Measurements from ENCODE around the gene CAPN5.

Gene CAPN5

DNA sequence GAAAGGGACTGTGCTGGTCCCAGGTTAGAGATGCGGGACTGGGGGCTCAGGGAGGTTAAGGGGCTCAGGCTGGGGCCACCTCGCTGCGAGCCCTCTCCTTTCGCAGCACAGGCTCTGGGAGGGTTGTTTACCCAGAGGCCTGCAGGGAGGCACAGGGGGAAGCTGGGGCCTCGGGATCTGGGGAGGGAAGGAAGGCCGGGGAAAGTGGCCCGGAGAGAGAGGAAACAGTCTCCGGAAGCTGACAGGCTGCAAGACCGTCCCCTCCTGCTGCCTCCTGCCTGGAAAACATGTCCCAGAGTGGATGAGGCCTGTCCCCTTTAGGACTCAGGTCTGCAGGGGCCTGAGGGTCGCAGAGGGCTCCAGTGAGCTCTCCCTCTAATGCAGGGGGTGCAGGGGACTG lies 106.7 kb downstream of the CAPN5 start:
- no peak for DNase-seq (ENCODE audit: low spot score)

DNA sequence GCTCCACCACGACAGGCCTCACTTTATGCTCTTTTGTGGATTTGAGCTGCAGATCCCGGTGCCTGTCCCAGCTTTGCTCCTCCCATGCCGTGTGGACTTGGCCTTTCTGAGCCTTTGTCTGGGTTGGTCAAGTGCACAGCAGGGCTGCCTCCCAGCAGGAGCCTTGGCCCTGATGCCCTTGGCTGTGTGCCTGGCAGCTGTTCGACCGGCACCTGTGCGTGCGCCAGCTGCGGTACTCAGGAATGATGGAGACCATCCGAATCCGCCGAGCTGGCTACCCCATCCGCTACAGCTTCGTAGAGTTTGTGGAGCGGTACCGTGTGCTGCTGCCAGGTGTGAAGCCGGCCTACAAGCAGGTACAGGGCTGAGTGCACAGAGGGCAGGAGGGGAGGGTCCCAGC lies 107.8 kb downstream of the CAPN5 start:
- DNase-seq (ENCODE audit: low spot score): no peak

DNA sequence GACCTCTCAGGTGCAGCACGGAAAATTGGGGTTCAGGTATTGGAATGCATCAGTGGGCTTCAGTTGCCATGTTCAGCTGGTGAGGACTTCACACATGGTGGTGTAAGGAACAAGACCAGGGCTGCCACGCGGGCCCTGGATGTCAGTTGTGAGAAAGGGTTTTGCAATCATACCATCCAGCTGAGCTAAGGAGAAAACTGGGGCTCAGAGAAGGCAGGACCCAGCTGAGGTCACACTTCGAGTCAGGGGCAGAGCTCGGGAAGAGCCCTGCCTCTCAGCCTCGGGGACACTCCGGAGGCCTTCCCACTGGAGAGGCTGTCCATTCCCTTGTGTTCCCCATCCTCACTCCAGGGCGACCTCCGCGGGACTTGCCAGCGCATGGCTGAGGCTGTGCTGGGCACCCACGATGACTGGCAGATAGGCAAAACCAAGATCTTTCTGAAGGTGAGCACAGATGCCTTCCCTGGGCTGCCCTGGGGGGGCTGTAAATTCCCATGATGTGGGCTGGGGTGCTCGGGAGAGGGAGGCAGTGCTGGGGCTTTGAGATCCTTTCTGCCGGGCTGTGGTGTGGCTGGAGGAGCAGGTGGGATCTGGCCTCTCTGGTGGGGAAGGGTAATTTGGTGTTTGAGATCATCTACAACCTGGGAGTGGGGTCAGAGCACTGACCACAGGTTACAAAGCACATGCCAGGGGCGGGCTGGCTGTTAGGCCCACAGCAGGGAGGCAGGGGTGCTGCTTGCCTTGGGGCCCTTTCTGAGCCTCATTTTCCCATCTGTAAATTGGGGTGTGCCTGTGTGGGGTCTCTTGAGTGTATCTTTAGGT lies 108.5 kb downstream of the CAPN5 start:
- no peak for DNase-seq (ENCODE audit: low spot score)
